A673 (cell line): ENCODE data around the gene STRAP. TPM values are rescaled to one million over a fixed set of nuclear protein-coding genes. Genes with fewer than 3 reads are reported as not detected.

Source experiments
- BruUV-seq: library from RNA; stranded (reverse); fragments of 400-500 nt; replicated peaks from 2 replicates; lab custom pipeline; 2021; lab: Mats Ljungman, UMichigan
- CTCF ChIA-PET: fragments of 300-600 bp; sonication (Branson Sonifier 250); formaldehyde crosslinking; loops from one replicate; lab custom pipeline; 2022; ENCODE audit warnings: antibody characterized with exemption; lab: Charles Lee
- POLR2A ChIA-PET: fragments of 300-600 bp; sonication (Branson Sonifier 250); formaldehyde crosslinking; loops from one replicate; lab custom pipeline; 2022; ENCODE audit warnings: antibody characterized with exemption; ENCODE audit not compliant: low non-redundant PET; lab: Charles Lee
- DNase-seq: peaks from one replicate; pipeline ENCODE4 v3.0.0-alpha.2; 2015; ENCODE audit warnings: low spot score
- H3K27ac ChIP-seq: fragments of 200-600 bp; sonication (generic); 2 replicates; pipeline ENCODE4 v1.5.1; 2016; ENCODE audit warnings: mixed run types, low read depth, mild to moderate bottlenecking, mixed read lengths, antibody characterized with exemption, low read length; ENCODE audit not compliant: poor library complexity, severe bottlenecking
- H3K27me3 ChIP-seq: fragments of 200-600 bp; sonication (generic); replicated peaks from 2 replicates; pipeline ENCODE4 v1.6.1; 2017; ENCODE audit warnings: mixed run types, low read depth, mild to moderate bottlenecking, mixed read lengths, antibody characterized with exemption, low read length; ENCODE audit not compliant: insufficient read depth, poor library complexity
- H3K36me3 ChIP-seq: fragments of 200-600 bp; sonication (generic); 2 replicates; pipeline ENCODE4 v1.6.1; 2016; ENCODE audit warnings: mixed run types, mild to moderate bottlenecking, mixed read lengths, antibody characterized with exemption, low read length; ENCODE audit not compliant: insufficient read depth, poor library complexity, severe bottlenecking
- H3K4me1 ChIP-seq: fragments of 200-600 bp; sonication (generic); 2 replicates; pipeline ENCODE4 v1.6.1; 2017; ENCODE audit warnings: mixed run types, mild to moderate bottlenecking, mixed read lengths, antibody characterized with exemption, low read length; ENCODE audit not compliant: insufficient read depth, poor library complexity, severe bottlenecking
- H3K4me3 ChIP-seq: fragments of 200-600 bp; sonication (generic); 2 replicates; pipeline ENCODE4 v1.5.1; 2016; ENCODE audit warnings: low read depth, mixed run types, mild to moderate bottlenecking, mixed read lengths, low read length; ENCODE audit not compliant: poor library complexity, severe bottlenecking
- H3K9me3 ChIP-seq: fragments of 200-600 bp; sonication (generic); 2 replicates; pipeline ENCODE4 v1.6.1; 2016; ENCODE audit warnings: mixed run types, low read depth, mild to moderate bottlenecking, mixed read lengths, antibody characterized with exemption, low read length; ENCODE audit not compliant: poor library complexity, severe bottlenecking
- CTCF ChIP-seq: fragments of 300-800, 200-600 bp; sonication (generic); conservative IDR thresholded peaks from 2 replicates; pipeline ENCODE4 v1.5.1; 2017; ENCODE audit warnings: low read depth, mild to moderate bottlenecking, antibody characterized with exemption, low read length, moderate library complexity, mixed read lengths
- EZH2 ChIP-seq: fragments of 200-600 bp; sonication (generic); IDR thresholded peaks from 2 replicates; pipeline ENCODE4 v1.6.1; 2017; ENCODE audit warnings: borderline replicate concordance, low read depth, mild to moderate bottlenecking, mixed read lengths, antibody characterized with exemption, low read length; ENCODE audit not compliant: poor library complexity, severe bottlenecking
- intact Hi-C: fragments of 100-400 bp; cut with micrococcal nuclease; formaldehyde crosslinking; loops from one replicate; pipeline ENCODE4 v1.10.0; 2022; ENCODE audit not compliant: unreplicated experiment
- total RNA-seq: library from RNA; stranded (reverse); gene quantifications from 2 replicates; pipeline ENCODE4 v1.2.3, GENCODE V29; 2021

STRAP gene
- total RNA-seq, 1 experiment from 2014 or later = 247 TPM

- no peak overlapping the region for H3K27ac ChIP-seq
- intact Hi-C loops = no loop called here
- H3K4me1 ChIP-seq = peaks cover 41% of the 10 kb centered on the region
- H3K27me3 ChIP-seq = no peaks in the 10 kb centered on the region
- DNase-seq = peak; percentile 62
- TF ChIP-seq CTCF (no peak), EZH2 (no peak)
- no peak overlapping the region for H3K4me3 ChIP-seq
- no peaks in the 10 kb centered on the region for H3K36me3 ChIP-seq
- CTCF ChIA-PET = no interaction called here
- no peaks in the 10 kb centered on the region for H3K9me3 ChIP-seq
- no TSS peak for BruUV-seq
- POLR2A ChIA-PET = interaction anchor here (0.7 kb wide), 1 partner anchor 15 kb away, joined by 3 read pairs; no protein-coding TSS in a partner anchor
Observed at GRCh38 chr12:15928870-15929571, 46.8 kb downstream of the STRAP start.

- ChIA-PET POLR2A (interaction anchor here (0.6 kb wide), 1 partner anchor 297 kb away, joined by 4 read pairs; no protein-coding TSS in a partner anchor), CTCF (no interaction called here)
- intact Hi-C loops = no loop called here
- no peaks in the 10 kb centered on the region for H3K27me3 ChIP-seq
- peak; percentile 68 for DNase-seq
- no peak overlapping the region for H3K27ac ChIP-seq
- no peaks in the 10 kb centered on the region for H3K36me3 ChIP-seq
- no TSS peak for BruUV-seq
- TF ChIP-seq EZH2 = no peak
- TF ChIP-seq CTCF = peak; percentile 51
- H3K9me3 ChIP-seq = no peaks in the 10 kb centered on the region
- H3K4me3 ChIP-seq = no peak overlapping the region
- peaks cover 41% of the 10 kb centered on the region for H3K4me1 ChIP-seq
Observed at GRCh38 chr12:15931590-15932053, 49.4 kb downstream of the STRAP start.

- no TSS peak for BruUV-seq
- CTCF ChIA-PET = no interaction called here
- Histone ChIP-seq H3K27ac (no peak overlapping the region), H3K4me1 (peaks cover 41% of the 10 kb centered on the region), H3K27me3 (no peaks in the 10 kb centered on the region), H3K9me3 (no peaks in the 10 kb centered on the region), H3K36me3 (no peaks in the 10 kb centered on the region), H3K4me3 (no peak overlapping the region)
- TF ChIP-seq CTCF (no peak), EZH2 (no peak)
- intact Hi-C loops = no loop called here
- DNase-seq = no peak
- POLR2A ChIA-PET = interaction anchor here (0.6 kb wide), 1 partner anchor 296 kb away, joined by 4 read pairs; no protein-coding TSS in a partner anchor
Observed at GRCh38 chr12:15932327-15932726, 50.1 kb downstream of the STRAP start.
